WTC11 (cell line): Measurements from ENCODE around the gene GRM8. TPM values are rescaled to one million over a fixed set of nuclear protein-coding genes. Genes with fewer than 3 reads are reported as not detected.

ENCODE experiments used
- ATAC-seq: fragments of 200-7000 bp; cut with Tn5 transposase; 2 replicates; pipeline ENCODE4 v1.10.0; 2021; ENCODE audit warnings: mild to moderate bottlenecking, moderate library complexity
- CTCF ChIA-PET: fragments of 300-600 bp; sonication (Branson Sonifier 250); formaldehyde crosslinking; loops from one replicate; lab custom pipeline; 2021; ENCODE audit warnings: antibody characterized with exemption; lab: Charles Lee
- POLR2A ChIA-PET: fragments of 350-600 bp; sonication (Branson Sonifier 250); formaldehyde crosslinking; loops from one replicate; lab custom pipeline; 2021; ENCODE audit warnings: antibody characterized with exemption; lab: Charles Lee
- DNase-seq: peaks from one replicate; pipeline ENCODE4 v3.0.0; 2021; ENCODE audit warnings: low spot score
- H3K27ac Mint-ChIP-seq: 2 replicates; pipeline ENCODE4 v1.8.0; 2021; ENCODE audit warnings: mixed read lengths
- H3K27me3 Mint-ChIP-seq: 2 replicates; pipeline ENCODE4 v1.8.0; 2021; ENCODE audit warnings: low read depth, mild to moderate bottlenecking, moderate library complexity, mixed read lengths
- H3K36me3 Mint-ChIP-seq: 2 replicates; pipeline ENCODE4 v1.8.0; 2021; ENCODE audit warnings: mixed read lengths
- H3K4me1 Mint-ChIP-seq: 2 replicates; pipeline ENCODE4 v1.8.0; 2022; ENCODE audit warnings: mixed read lengths
- H3K4me3 Mint-ChIP-seq: 2 replicates; pipeline ENCODE4 v1.8.0; 2021; ENCODE audit warnings: mild to moderate bottlenecking, moderate library complexity, mixed read lengths
- H3K9me3 Mint-ChIP-seq: 2 replicates; pipeline ENCODE4 v1.8.0; 2021; ENCODE audit warnings: mixed read lengths
- EMX1 ChIP-seq: fragments of 250-450 bp; sonication (Bioruptor Pico); IDR thresholded peaks from 2 replicates; pipeline ENCODE4 v1.8.0; 2021; ENCODE audit warnings: mild to moderate bottlenecking
- FOXP1 ChIP-seq: sonication (generic); formaldehyde crosslinking; IDR thresholded peaks from 2 replicates; pipeline ENCODE4 v1.8.0; 2022; ENCODE audit warnings: missing genetic modification reagents, mild to moderate bottlenecking, moderate library complexity, borderline replicate concordance
- HMGA2 ChIP-seq: fragments of 250-450 bp; sonication (Bioruptor Pico); IDR thresholded peaks from 2 replicates; pipeline ENCODE4 v1.4.0; 2021; ENCODE audit warnings: mild to moderate bottlenecking, moderate library complexity
- IRF2 ChIP-seq: sonication (generic); formaldehyde crosslinking; IDR thresholded peaks from 2 replicates; pipeline ENCODE4 v1.8.0; 2022; ENCODE audit warnings: low read depth, missing genetic modification reagents, borderline replicate concordance
- JAZF1 ChIP-seq: fragments of 250-450 bp; sonication (Bioruptor Pico); IDR thresholded peaks from 2 replicates; pipeline ENCODE4 v1.9.0; 2021; ENCODE audit warnings: moderate library complexity, mild to moderate bottlenecking, inconsistent platforms
- JUN ChIP-seq: sonication (generic); formaldehyde crosslinking; IDR thresholded peaks from 2 replicates; pipeline ENCODE4 v1.8.0; 2023; ENCODE audit warnings: mild to moderate bottlenecking, missing genetic modification reagents
- NFYB ChIP-seq: sonication (generic); formaldehyde crosslinking; conservative IDR thresholded peaks from 2 replicates; pipeline ENCODE4 v1.8.0; 2022; ENCODE audit warnings: low read depth, missing genetic modification reagents
- NR3C1 ChIP-seq: sonication (generic); formaldehyde crosslinking; conservative IDR thresholded peaks from 2 replicates; pipeline ENCODE4 v1.8.1; 2023; ENCODE audit warnings: low read depth, mild to moderate bottlenecking, missing genetic modification reagents
- RELA ChIP-seq: sonication (generic); formaldehyde crosslinking; IDR thresholded peaks from 2 replicates; pipeline ENCODE4 v1.8.1; 2022; ENCODE audit warnings: missing genetic modification reagents, mild to moderate bottlenecking, borderline replicate concordance
- SOX15 ChIP-seq: fragments of 250-450 bp; sonication (Bioruptor Pico); IDR thresholded peaks from 2 replicates; pipeline ENCODE4 v1.9.0; 2021; ENCODE audit warnings: mild to moderate bottlenecking
- TCF7 ChIP-seq: sonication (generic); formaldehyde crosslinking; IDR thresholded peaks from 2 replicates; pipeline ENCODE4 v1.8.0; 2022; ENCODE audit warnings: mild to moderate bottlenecking, low read depth, missing genetic modification reagents, moderate library complexity
- total RNA-seq: library from RNA; stranded (reverse); gene quantifications from 3 replicates; pipeline ENCODE4 v1.2.3, GENCODE V29; 2021
- TF ChIP-seq, protein P1 (sequence below): sonication (generic); formaldehyde crosslinking; conservative IDR thresholded peaks from 2 replicates; pipeline ENCODE4 v1.8.1; 2022; ENCODE audit warnings: mild to moderate bottlenecking, missing genetic modification reagents
- TF ChIP-seq, protein P2 (sequence below): sonication (generic); formaldehyde crosslinking; IDR thresholded peaks from 2 replicates; pipeline ENCODE4 v1.8.1; 2023; ENCODE audit warnings: mild to moderate bottlenecking, missing genetic modification reagents
- TF ChIP-seq, protein P3 (sequence below): sonication (generic); formaldehyde crosslinking; IDR thresholded peaks from 2 replicates; pipeline ENCODE4 v1.8.1; 2023; ENCODE audit warnings: mild to moderate bottlenecking, missing genetic modification reagents, moderate library complexity
- TF ChIP-seq, protein P4 (sequence below): fragments of 250-450 bp; sonication (Bioruptor Pico); IDR thresholded peaks from 2 replicates; pipeline ENCODE4 v1.9.0; 2021; ENCODE audit warnings: mild to moderate bottlenecking, borderline replicate concordance
- TF ChIP-seq, protein P5 (sequence below): sonication (generic); formaldehyde crosslinking; IDR thresholded peaks from 2 replicates; pipeline ENCODE4 v1.8.1; 2022; ENCODE audit warnings: low read depth, missing genetic modification reagents, borderline replicate concordance
- TF ChIP-seq, protein P6 (sequence below): sonication (generic); formaldehyde crosslinking; IDR thresholded peaks from 2 replicates; pipeline ENCODE4 v1.8.0; 2023; ENCODE audit warnings: missing genetic modification reagents, mild to moderate bottlenecking, borderline replicate concordance
- TF ChIP-seq, protein P7 (sequence below): sonication (generic); formaldehyde crosslinking; IDR thresholded peaks from 2 replicates; pipeline ENCODE4 v1.8.1; 2022; ENCODE audit warnings: missing genetic modification reagents, borderline replicate concordance
- TF ChIP-seq, protein P8 (sequence below): sonication (generic); formaldehyde crosslinking; IDR thresholded peaks from 2 replicates; pipeline ENCODE4 v1.8.1; 2023; ENCODE audit warnings: mild to moderate bottlenecking, missing genetic modification reagents
- TF ChIP-seq, protein P9 (sequence below): fragments of 200-600 bp; IDR thresholded peaks from 2 replicates; pipeline ENCODE4 v1.8.0; 2022; ENCODE audit warnings: antibody characterized with exemption

GRM8 gene
- total RNA-seq, 1 experiment from 2014 or later = 2.3 TPM

DNA sequence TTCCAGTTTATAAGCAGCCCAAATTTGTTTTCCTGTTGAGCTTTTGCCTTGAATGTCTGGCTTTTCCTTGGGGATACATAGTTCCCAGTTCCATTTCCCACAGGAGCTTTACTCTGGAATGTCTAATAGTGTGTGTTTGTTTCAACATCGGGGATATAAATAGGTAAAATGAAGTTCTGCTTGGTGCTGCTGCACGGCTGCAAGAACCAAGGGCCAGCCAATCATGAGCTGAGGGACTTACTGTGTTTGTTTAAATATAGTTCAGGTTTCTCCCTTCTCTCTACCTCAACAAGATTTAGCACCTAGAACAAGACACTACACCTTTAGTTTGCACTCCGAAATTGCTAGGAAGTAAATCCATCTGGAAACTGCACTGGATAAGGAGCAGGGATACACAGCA is 43.9 kb downstream of the GRM8 start:
- Mint-ChIP-seq H3K36me3 (no peaks in the 10 kb centered on the region), H3K27me3 (no peaks in the 10 kb centered on the region), H3K27ac (no peak overlapping the region), H3K9me3 (no peaks in the 10 kb centered on the region), H3K4me1 (no peaks in the 10 kb centered on the region), H3K4me3 (no peak overlapping the region)
- DNase-seq = no peak
- ChIA-PET POLR2A (no interaction called here), CTCF (no interaction called here)
- TF ChIP-seq, protein P1, sequence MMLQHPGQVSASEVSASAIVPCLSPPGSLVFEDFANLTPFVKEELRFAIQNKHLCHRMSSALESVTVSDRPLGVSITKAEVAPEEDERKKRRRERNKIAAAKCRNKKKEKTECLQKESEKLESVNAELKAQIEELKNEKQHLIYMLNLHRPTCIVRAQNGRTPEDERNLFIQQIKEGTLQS (CRISPR knock-in tag) = no peak
- TF ChIP-seq HMGA2 (CRISPR knock-in tag) = no peak
- TF ChIP-seq, protein P2, sequence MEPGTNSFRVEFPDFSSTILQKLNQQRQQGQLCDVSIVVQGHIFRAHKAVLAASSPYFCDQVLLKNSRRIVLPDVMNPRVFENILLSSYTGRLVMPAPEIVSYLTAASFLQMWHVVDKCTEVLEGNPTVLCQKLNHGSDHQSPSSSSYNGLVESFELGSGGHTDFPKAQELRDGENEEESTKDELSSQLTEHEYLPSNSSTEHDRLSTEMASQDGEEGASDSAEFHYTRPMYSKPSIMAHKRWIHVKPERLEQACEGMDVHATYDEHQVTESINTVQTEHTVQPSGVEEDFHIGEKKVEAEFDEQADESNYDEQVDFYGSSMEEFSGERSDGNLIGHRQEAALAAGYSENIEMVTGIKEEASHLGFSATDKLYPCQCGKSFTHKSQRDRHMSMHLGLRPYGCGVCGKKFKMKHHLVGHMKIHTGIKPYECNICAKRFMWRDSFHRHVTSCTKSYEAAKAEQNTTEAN (CRISPR knock-in tag) = no peak
- no peak for TF ChIP-seq TCF7 (CRISPR knock-in tag)
- TF ChIP-seq, protein P3, sequence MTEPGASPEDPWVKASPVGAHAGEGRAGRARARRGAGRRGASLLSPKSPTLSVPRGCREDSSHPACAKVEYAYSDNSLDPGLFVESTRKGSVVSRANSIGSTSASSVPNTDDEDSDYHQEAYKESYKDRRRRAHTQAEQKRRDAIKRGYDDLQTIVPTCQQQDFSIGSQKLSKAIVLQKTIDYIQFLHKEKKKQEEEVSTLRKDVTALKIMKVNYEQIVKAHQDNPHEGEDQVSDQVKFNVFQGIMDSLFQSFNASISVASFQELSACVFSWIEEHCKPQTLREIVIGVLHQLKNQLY = no peak
- TF ChIP-seq EMX1 (CRISPR knock-in tag) = no peak
- no peak for TF ChIP-seq NR3C1 (CRISPR knock-in tag)
- TF ChIP-seq, protein P4, sequence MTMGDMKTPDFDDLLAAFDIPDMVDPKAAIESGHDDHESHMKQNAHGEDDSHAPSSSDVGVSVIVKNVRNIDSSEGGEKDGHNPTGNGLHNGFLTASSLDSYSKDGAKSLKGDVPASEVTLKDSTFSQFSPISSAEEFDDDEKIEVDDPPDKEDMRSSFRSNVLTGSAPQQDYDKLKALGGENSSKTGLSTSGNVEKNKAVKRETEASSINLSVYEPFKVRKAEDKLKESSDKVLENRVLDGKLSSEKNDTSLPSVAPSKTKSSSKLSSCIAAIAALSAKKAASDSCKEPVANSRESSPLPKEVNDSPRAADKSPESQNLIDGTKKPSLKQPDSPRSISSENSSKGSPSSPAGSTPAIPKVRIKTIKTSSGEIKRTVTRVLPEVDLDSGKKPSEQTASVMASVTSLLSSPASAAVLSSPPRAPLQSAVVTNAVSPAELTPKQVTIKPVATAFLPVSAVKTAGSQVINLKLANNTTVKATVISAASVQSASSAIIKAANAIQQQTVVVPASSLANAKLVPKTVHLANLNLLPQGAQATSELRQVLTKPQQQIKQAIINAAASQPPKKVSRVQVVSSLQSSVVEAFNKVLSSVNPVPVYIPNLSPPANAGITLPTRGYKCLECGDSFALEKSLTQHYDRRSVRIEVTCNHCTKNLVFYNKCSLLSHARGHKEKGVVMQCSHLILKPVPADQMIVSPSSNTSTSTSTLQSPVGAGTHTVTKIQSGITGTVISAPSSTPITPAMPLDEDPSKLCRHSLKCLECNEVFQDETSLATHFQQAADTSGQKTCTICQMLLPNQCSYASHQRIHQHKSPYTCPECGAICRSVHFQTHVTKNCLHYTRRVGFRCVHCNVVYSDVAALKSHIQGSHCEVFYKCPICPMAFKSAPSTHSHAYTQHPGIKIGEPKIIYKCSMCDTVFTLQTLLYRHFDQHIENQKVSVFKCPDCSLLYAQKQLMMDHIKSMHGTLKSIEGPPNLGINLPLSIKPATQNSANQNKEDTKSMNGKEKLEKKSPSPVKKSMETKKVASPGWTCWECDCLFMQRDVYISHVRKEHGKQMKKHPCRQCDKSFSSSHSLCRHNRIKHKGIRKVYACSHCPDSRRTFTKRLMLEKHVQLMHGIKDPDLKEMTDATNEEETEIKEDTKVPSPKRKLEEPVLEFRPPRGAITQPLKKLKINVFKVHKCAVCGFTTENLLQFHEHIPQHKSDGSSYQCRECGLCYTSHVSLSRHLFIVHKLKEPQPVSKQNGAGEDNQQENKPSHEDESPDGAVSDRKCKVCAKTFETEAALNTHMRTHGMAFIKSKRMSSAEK (CRISPR knock-in tag) = no peak
- TF ChIP-seq, protein P5, sequence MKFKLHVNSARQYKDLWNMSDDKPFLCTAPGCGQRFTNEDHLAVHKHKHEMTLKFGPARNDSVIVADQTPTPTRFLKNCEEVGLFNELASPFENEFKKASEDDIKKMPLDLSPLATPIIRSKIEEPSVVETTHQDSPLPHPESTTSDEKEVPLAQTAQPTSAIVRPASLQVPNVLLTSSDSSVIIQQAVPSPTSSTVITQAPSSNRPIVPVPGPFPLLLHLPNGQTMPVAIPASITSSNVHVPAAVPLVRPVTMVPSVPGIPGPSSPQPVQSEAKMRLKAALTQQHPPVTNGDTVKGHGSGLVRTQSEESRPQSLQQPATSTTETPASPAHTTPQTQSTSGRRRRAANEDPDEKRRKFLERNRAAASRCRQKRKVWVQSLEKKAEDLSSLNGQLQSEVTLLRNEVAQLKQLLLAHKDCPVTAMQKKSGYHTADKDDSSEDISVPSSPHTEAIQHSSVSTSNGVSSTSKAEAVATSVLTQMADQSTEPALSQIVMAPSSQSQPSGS (CRISPR knock-in tag) = no peak
- TF ChIP-seq, protein P6, sequence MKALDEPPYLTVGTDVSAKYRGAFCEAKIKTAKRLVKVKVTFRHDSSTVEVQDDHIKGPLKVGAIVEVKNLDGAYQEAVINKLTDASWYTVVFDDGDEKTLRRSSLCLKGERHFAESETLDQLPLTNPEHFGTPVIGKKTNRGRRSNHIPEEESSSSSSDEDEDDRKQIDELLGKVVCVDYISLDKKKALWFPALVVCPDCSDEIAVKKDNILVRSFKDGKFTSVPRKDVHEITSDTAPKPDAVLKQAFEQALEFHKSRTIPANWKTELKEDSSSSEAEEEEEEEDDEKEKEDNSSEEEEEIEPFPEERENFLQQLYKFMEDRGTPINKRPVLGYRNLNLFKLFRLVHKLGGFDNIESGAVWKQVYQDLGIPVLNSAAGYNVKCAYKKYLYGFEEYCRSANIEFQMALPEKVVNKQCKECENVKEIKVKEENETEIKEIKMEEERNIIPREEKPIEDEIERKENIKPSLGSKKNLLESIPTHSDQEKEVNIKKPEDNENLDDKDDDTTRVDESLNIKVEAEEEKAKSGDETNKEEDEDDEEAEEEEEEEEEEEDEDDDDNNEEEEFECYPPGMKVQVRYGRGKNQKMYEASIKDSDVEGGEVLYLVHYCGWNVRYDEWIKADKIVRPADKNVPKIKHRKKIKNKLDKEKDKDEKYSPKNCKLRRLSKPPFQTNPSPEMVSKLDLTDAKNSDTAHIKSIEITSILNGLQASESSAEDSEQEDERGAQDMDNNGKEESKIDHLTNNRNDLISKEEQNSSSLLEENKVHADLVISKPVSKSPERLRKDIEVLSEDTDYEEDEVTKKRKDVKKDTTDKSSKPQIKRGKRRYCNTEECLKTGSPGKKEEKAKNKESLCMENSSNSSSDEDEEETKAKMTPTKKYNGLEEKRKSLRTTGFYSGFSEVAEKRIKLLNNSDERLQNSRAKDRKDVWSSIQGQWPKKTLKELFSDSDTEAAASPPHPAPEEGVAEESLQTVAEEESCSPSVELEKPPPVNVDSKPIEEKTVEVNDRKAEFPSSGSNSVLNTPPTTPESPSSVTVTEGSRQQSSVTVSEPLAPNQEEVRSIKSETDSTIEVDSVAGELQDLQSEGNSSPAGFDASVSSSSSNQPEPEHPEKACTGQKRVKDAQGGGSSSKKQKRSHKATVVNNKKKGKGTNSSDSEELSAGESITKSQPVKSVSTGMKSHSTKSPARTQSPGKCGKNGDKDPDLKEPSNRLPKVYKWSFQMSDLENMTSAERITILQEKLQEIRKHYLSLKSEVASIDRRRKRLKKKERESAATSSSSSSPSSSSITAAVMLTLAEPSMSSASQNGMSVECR = no peak
- TF ChIP-seq IRF2 (CRISPR knock-in tag) = no peak
- TF ChIP-seq, protein P7, sequence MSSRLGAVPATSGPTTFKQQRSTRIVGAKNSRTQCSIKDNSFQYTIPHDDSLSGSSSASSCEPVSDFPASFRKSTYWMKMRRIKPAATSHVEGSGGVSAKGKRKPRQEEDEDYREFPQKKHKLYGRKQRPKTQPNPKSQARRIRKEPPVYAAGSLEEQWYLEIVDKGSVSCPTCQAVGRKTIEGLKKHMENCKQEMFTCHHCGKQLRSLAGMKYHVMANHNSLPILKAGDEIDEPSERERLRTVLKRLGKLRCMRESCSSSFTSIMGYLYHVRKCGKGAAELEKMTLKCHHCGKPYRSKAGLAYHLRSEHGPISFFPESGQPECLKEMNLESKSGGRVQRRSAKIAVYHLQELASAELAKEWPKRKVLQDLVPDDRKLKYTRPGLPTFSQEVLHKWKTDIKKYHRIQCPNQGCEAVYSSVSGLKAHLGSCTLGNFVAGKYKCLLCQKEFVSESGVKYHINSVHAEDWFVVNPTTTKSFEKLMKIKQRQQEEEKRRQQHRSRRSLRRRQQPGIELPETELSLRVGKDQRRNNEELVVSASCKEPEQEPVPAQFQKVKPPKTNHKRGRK (CRISPR knock-in tag) = no peak
- no peak for TF ChIP-seq FOXP1 (CRISPR knock-in tag)
- TF ChIP-seq, protein P8, sequence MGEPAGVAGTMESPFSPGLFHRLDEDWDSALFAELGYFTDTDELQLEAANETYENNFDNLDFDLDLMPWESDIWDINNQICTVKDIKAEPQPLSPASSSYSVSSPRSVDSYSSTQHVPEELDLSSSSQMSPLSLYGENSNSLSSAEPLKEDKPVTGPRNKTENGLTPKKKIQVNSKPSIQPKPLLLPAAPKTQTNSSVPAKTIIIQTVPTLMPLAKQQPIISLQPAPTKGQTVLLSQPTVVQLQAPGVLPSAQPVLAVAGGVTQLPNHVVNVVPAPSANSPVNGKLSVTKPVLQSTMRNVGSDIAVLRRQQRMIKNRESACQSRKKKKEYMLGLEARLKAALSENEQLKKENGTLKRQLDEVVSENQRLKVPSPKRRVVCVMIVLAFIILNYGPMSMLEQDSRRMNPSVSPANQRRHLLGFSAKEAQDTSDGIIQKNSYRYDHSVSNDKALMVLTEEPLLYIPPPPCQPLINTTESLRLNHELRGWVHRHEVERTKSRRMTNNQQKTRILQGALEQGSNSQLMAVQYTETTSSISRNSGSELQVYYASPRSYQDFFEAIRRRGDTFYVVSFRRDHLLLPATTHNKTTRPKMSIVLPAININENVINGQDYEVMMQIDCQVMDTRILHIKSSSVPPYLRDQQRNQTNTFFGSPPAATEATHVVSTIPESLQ = no peak
- TF ChIP-seq RELA (CRISPR knock-in tag) = no peak
- no peak for TF ChIP-seq SOX15 (CRISPR knock-in tag)
- no peak for TF ChIP-seq JUN (CRISPR knock-in tag)
- TF ChIP-seq NFYB (CRISPR knock-in tag) = no peak
- TF ChIP-seq, protein P9, sequence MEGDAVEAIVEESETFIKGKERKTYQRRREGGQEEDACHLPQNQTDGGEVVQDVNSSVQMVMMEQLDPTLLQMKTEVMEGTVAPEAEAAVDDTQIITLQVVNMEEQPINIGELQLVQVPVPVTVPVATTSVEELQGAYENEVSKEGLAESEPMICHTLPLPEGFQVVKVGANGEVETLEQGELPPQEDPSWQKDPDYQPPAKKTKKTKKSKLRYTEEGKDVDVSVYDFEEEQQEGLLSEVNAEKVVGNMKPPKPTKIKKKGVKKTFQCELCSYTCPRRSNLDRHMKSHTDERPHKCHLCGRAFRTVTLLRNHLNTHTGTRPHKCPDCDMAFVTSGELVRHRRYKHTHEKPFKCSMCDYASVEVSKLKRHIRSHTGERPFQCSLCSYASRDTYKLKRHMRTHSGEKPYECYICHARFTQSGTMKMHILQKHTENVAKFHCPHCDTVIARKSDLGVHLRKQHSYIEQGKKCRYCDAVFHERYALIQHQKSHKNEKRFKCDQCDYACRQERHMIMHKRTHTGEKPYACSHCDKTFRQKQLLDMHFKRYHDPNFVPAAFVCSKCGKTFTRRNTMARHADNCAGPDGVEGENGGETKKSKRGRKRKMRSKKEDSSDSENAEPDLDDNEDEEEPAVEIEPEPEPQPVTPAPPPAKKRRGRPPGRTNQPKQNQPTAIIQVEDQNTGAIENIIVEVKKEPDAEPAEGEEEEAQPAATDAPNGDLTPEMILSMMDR = no peak
- no peak for TF ChIP-seq JAZF1
- no peak for ATAC-seq
